Vagina (tissue), 2 donors: ENCODE data around the gene CMIP.

ENCODE experiments used
- POLR2A ChIP-seq, 2 donors: fragments of 450-650 bp; IDR thresholded peaks; one replicate each; pipeline ENCODE4 v1.6.1; 2017; ENCODE audit warnings: antibody characterized with exemption in 2 of 2, mild to moderate bottlenecking in 2 of 2, moderate library complexity in 2 of 2
- POLR2AphosphoS5 ChIP-seq, 2 donors: sonication (generic); formaldehyde crosslinking; IDR thresholded peaks; one replicate each; pipeline ENCODE4 v1.9.0; 2017; ENCODE audit warnings: antibody characterized with exemption in 2 of 2, mild to moderate bottlenecking in 2 of 2, low read depth in 1 of 2; ENCODE audit not compliant: insufficient read depth in 1 of 2
- TF ChIP-seq, protein P1 (sequence below), 3 experiments: fragments of 450-650 bp in 2 of 3; fragments of 200-600 bp in 1 of 3; sonication (generic) in 1 of 3; IDR thresholded peaks; one replicate each; pipeline ENCODE4 v1.5.1; 2017 to 2019; ENCODE audit warnings: antibody characterized with exemption in 3 of 3, mild to moderate bottlenecking in 2 of 3, moderate library complexity in 2 of 3

DNA sequence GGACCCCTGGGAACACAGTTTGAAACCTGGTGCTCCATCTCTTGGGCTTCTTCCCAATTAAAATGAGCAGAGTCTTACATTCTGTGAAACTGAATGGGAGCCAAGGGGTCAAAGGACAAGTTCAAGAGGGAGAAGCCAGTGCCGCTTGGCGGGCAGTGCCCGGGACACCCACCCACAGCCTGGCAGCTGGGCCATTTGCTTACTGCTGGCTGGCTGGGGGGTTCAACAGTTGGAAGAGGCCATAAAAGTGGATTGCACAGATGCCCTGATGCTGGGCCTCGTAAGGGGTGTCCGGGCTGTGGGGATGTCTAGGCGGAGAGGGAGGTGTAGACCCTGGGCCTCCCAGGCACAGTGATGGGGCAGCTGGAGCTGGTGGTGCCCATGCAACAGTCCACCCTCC lies 52.1 kb downstream of the CMIP start:
- TF ChIP-seq, protein P1, sequence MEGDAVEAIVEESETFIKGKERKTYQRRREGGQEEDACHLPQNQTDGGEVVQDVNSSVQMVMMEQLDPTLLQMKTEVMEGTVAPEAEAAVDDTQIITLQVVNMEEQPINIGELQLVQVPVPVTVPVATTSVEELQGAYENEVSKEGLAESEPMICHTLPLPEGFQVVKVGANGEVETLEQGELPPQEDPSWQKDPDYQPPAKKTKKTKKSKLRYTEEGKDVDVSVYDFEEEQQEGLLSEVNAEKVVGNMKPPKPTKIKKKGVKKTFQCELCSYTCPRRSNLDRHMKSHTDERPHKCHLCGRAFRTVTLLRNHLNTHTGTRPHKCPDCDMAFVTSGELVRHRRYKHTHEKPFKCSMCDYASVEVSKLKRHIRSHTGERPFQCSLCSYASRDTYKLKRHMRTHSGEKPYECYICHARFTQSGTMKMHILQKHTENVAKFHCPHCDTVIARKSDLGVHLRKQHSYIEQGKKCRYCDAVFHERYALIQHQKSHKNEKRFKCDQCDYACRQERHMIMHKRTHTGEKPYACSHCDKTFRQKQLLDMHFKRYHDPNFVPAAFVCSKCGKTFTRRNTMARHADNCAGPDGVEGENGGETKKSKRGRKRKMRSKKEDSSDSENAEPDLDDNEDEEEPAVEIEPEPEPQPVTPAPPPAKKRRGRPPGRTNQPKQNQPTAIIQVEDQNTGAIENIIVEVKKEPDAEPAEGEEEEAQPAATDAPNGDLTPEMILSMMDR (IDR thresholded peaks at IDR 0.05), result no peak
- TF ChIP-seq POLR2A (IDR thresholded peaks at IDR 0.05), result no peak
- TF ChIP-seq POLR2AphosphoS5 (IDR thresholded peaks at IDR 0.05; ENCODE audit: insufficient read depth in 1 of 2, low read depth in 1 of 2), result no peak
